ENCODE measurements around the gene CHP1.
"Not testable (repeated sequence)": the region's sequence is repeated elsewhere in the genome, so short reads cannot be mapped to it uniquely, and the experiment has no call there.

The CHP1 gene

DNA sequence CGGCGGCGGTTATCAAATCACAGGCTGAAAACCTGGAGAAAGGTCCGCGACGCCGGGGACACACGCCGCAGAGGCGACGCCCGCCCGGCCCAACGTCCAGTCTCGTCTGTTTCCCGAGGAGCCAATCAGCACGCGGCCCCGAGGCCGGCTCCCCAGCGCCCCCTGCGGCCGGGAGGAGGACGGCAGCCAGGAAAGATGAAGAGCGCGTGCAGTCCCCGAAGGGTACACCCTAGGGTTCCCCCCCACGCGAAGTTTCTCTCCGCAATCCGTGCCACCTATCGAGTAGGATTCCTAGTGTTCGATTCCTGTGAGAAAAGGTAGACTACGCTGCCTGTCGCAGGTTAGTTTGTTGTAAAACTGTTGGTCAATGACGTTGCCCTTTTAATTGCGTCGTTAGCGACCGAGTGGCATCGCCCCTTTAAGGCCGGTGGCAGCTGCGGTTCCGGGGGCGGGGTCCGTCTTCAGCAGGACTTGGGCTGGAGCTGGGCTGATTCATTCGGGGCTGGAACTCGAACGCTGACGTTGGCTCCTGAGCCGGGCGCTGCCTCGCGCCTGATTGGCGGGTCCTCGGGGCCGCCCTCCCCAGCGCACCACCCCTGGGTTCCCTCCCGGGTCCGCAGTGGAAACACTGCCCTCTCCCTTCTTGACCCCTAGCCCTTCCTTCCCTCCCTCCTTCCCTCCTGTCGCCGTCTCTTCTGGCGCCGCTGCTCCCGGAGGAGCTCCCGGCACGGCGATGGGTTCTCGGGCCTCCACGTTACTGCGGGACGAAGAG lies at the start of gene CHP1, which contains the start of gene EXD1:
Gene CHP1 (plus strand): TSS at position 619 of the 772 bp plus-strand sequence. CDS start 115 bp downstream, at position 734.
Gene EXD1 (minus strand): TSS at position 108 of the 772 bp plus-strand sequence. CDS start 4,182 bp downstream, outside the sequence.
- DNase-seq = peak; percentile 97

DNA sequence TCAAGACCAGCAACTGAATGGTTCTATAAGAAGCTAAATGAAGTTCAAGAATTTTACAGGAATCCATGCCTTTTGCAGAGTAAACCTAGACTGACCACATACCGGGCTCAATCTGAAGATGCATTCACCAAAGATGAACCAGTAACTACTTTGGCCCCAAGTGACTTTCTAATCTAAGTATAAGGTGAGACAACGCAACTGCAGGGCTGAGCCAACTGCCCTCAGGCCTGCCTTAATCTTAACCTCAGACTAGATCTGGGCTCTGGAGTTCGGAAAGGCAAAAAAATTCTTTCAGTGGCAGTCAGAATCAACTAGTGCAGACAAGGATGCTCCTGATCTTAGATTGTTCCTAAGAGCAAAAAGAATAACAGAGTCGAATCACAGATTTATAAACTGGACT lies 48.8 kb upstream of the CHP1 start:
- no peak for DNase-seq

DNA sequence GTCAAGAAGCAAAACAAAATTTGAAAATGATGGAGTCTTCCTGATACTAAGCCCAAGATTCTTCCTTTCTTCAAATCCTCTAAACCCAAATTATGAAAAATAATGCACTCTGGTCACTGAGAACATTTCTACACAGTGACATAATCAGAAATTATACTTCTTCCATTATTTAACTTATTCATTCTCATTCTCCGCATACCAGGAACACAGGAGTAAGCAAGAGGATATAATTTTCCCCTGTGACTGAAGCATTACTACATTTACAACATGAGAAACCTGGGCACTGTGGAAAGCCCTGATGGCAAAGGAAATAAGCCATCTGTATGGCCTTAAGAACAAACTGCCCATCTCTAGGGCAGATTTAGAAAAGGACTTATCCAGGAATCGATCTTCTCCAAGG lies 47.5 kb upstream of the CHP1 start:
- DNase-seq = no peak

DNA sequence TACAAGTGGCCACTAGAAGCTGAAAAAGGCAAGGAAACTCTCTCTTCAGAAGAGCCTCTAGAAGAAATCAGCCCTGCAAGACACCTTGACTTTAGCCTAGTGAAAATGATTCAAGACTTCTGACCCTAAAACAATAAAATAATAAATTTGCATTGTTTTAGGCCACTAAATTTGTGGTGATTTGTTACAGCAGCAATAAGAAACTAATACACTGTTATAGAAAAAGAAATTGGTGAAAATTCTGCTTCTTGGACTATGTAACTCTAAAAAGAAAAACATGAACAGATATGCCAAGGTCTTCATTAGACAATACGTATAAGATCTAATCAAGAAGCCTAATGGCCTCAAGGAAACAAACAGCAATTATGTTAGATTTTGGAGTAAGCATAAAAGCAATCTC lies 36.6 kb upstream of the CHP1 start:
- no peak for DNase-seq

- DNase-seq = no peak
Observed at GRCh38 chr15:41199470-41199869, 31.6 kb upstream of the CHP1 start.

- no peak for DNase-seq
Observed at GRCh38 chr15:41203395-41203794, 27.7 kb upstream of the CHP1 start.

- DNase-seq = no peak
Observed at GRCh38 chr15:41205315-41205714, 25.8 kb upstream of the CHP1 start.

DNA sequence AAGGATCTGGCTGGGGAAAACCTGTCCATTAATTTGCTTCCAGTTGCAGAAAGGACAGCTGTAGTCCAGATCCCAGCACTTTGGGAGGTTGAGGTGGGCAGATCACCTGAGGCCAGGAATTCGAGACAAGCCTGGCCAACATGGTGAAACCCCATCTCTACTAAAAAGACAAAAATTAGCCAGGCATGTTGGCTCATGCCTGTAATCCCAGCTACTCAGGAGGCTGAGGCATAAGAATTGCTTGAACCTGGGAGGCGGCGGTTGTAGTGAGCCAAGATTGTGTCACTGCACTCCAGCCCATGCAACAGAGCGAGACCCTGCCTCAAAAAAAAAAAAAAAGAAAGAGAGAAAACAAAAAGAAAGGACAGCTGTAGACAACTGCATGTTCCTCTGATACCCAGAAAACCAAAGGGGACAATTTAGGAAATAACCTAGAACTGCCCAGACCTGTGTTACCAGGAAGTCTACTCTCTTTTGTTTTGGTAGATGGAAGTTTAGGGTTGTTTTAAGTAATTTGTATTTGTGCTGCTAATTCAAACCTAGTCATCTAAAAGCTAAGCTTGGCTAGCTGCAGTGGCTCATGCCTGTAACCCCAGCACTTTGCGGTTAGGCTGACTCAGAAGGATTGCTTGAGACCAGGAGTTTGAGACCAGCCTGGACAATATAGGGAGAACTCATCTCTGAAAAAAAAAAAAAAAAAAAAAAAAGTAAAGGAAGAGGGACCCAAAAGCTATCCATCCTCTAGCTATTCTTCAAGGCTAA lies 23.2 kb upstream of the CHP1 start:
- no peak for DNase-seq

DNA sequence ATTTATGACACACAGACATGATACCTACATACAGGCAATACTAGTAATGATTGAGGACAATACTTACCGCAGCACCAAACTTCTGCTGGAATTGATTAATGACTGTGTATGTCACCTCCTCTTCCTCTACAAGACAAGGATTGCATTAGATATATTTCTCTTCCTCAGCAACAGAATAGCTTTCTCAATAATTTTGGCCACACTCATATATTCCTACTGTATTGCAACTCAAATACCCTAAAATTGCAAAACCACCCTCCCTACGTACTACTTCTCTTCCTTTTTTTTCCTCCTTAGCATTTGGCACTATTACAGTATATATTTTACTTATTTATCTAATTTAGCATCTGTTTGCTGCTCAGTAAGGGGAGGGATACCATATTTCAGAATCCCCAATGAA lies 15.4 kb upstream of the CHP1 start:
- no peak for DNase-seq

DNA sequence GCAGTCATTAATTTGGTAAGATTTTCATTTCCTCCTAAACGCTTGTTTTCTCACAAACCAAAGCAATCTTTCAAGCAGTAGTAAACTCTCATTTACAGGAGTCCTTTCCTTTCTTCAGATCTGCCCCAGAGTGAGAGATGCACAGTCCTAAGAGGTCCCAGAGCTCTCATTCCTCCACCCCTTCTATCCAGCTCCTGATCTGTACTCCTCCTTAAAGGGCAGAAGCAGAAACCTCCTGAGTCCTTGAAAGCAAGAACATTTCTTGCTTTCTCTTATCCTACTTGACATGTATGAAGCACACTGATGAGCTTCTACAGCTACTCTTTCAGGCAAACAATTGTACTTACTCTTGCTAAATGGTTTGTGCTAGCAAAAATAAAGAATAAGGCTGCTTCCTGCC lies 12.2 kb upstream of the CHP1 start:
- DNase-seq = no peak

DNA sequence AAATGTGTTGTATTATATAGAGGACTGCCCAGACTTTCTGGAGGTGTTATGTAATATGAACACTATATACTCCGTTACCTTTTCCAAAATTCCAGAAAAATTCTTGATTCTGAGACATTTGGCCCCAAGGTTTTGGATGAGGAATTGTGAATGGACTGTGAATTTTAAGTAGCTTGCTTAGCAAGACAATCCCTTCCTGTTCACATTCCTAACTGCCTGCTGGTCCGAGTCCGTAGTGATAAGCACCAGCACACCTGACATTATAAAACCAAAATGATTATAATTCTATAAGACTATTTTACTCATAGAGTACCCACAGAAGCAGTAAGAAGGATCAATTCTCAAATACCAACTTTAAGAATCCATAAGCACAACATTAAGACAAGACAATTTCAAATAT lies 11.7 kb upstream of the CHP1 start:
- no peak for DNase-seq

GRCh38 chr15:41230345-41230649 lies 771 bp upstream of the CHP1 start:
- DNase-seq = no peak

DNA sequence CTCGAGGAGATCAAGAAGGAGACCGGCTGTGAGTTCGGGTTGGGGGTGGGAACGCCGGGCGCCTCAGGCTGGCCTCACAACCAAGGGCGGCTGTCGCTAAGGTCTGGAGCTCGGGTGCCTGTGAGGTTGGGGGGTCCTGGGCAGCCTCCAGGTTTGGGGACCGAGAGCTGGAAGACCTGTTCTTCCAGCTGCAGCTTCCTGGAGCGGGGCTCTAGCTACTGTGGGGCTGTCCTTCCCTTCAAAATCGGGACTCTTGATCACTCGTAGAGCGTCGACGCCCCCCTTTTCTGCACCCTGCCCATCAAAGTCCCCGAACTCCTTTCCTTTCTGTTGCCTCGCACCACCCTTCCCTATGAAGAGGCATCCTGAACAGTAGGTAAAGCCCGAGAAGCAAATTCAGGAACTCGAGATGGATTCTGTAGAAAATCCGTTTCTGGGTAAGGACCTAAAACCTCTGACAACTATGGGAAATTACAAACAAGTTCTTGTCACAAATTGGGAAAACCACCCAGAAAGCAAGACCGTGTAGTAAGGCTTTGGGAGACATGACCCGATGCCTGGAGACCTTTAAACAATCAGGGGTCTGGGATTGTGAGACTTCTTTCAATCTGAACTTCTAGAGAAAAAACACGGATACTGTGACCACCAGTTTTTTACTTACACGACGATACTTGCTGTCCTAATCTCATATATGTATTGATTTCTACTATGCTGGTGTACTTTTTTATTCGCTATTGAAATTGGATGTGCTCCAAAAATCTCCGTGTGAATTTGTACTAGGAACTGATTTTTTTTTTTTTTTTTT lies 556 bp downstream of the CHP1 start:
- DNase-seq = no peak

DNA sequence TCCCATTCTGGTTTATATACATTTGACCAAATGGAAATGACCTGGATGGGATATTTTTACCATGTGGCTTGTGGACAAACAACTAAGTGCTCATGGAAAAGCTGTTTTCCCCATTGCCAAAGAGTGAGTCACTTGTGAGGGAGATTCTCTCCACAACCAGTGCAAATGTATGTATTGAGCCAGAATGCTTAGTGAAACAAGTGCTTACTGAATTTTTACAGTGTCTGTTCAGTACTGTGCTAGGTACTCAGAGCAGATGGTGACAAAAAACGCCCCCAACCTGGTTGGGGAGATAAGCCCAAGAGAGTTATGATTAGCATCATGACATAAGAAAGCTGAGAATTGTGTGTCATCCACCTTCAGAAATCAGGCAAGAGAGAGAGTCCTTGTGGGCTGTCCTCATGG lies 2.3 kb downstream of the CHP1 start:
- peak; percentile 71 for DNase-seq

DNA sequence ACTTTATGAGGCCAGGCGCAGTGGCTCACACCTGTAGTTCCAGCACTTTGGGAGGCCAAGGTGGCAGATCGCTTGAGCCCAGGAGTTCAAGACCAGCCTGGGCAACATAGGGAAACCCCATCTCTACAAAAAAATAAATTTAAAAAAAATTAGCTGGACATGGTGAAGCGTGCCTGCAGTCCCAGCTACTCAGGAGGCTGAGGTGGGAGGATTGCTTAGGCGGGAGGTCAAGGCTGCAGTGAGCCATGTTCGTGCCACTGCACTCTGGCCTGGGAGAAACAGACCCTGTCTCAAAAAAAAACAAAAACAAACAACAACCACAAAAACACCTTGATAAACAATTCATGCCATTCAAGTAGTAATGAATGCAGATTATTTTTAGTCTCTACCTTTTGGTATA lies 4.2 kb downstream of the CHP1 start:
- not testable (repeated sequence) for DNase-seq

DNA sequence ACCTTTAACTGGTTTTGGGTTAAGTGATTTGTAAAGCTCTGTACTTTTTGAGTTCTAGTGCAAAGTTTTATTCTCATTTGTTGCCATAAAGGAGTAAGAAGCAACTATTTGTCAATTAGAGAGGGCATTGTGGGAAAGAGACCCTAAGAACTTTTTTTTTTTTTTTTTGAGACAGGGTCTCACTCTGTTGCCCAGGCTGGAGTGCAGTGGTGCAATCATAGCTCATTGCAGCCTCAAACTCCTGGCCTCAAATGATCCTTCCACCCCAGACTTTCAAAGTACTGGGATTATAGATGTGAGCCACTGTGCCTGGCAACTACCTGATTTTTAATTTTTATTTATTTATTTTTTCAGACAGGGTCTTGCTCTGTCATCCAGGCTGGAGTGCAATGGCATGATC lies 4.9 kb downstream of the CHP1 start:
- DNase-seq = no peak

- no peak for DNase-seq
Observed at GRCh38 chr15:41238100-41238499, 7.0 kb downstream of the CHP1 start.

- peak; percentile 86 for DNase-seq
Observed at GRCh38 chr15:41241221-41241964, 10.3 kb downstream of the CHP1 start.

DNA sequence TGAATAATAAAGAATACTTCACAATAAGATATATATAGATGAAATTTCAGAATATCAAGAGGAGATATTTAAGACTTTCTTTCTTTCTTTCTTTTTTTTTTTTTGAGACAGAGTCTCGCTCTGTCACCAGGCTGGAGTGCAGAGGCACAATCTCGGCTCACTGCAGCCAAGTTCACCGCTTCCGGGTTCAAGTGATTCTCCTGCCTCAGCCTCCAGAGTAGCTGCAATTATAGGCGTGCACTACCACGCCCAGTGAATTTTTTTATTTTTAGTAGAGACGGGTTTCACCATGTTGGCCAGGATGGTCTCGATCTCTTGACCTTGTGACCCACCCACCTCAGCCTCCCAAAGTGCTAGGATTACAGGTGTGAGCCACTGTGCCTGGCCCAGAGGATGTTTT lies 19.7 kb downstream of the CHP1 start:
- not testable (repeated sequence) for DNase-seq

GRCh38 chr15:41251411-41251810 lies 20.3 kb downstream of the CHP1 start:
- DNase-seq = no peak

- no peak for DNase-seq
Observed at GRCh38 chr15:41254560-41254959, 23.5 kb downstream of the CHP1 start.

DNA sequence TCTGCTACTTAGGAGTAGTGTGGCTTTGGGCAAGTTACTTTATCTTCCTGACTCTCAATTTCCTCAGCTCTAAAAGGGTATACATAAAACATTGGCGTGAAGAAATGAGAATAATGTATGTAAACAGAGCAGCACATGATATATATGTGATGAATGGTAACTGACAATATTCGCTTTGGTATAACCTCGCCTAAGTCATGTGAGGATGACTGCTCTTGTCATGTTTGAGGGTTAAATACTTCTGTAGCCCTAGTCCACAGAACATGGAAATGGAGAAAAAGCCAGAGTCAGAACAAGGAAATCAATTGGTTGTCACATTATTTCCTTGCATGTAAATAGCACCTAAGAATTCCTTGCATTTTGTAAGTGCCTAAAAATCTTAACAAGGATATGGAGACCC lies 25.0 kb downstream of the CHP1 start:
- DNase-seq = no peak

GRCh38 chr15:41256577-41257038 lies 25.5 kb downstream of the CHP1 start:
- DNase-seq = no peak

Data from hematopoietic multipotent progenitor cell treated with erythropoietin and hydrocortisone succinate and interleukin-3 and kit ligand, for 8 days (in vitro differentiated cells).